GM12878 (cell line): Measurements from ENCODE around the gene MDN1. TPM values are rescaled to one million over a fixed set of nuclear protein-coding genes. Genes with fewer than 3 reads are reported as not detected.

Experiments
- ATAC-seq: fragments of 200-7000 bp; cut with Tn5 transposase; 3 replicates; pipeline ENCODE4 v1.9.1; 2020; ENCODE audit warnings: mild to moderate bottlenecking, moderate library complexity
- BruUV-seq: library from RNA; stranded (reverse); fragments of 400-500 nt; replicated peaks from 2 replicates; lab custom pipeline; 2021; lab: Mats Ljungman, UMichigan
- CTCF ChIA-PET: fragments of 300-600 bp; sonication (Branson Sonifier 250); formaldehyde crosslinking; extraction: SDS; loops from one replicate; lab custom pipeline; 2021; ENCODE audit warnings: inconsistent platforms; lab: Yijun Ruan, JAX
- POLR2A ChIA-PET: fragments of 350-600 bp; formaldehyde crosslinking; extraction: SDS; loops from one replicate; lab custom pipeline; 2021; ENCODE audit warnings: inconsistent platforms; lab: Charles Lee
- RAD21 ChIA-PET: fragments of 300-600 bp; sonication (Branson Sonifier 250); formaldehyde crosslinking; loops from one replicate; lab custom pipeline; 2023; ENCODE audit warnings: antibody characterized with exemption; ENCODE audit not compliant: unreplicated experiment; lab: Charles Lee
- SMC1A ChIA-PET: fragments of 300-600 bp; sonication (Branson Sonifier 250); formaldehyde crosslinking; loops from one replicate; lab custom pipeline; 2023; ENCODE audit not compliant: unreplicated experiment, uncharacterized antibody; lab: Charles Lee
- DNase-seq: peaks from one replicate; pipeline ENCODE4 v3.0.0-alpha.2; 2011; ENCODE audit warnings: low read depth, low spot score
- FAIRE-seq: peaks from 3 replicates; lab custom pipeline; 2011; peaks lifted over from hg19 to GRCh38; lab: Jason Lieb, UNC
- H2AFZ ChIP-seq: 2 replicates; pipeline ENCODE4 v1.6.0; 2011; ENCODE audit warnings: low read depth, low read length, control low read depth; ENCODE audit not compliant: control insufficient read depth
- H3K27ac ChIP-seq: 2 replicates; pipeline ENCODE4 v1.5.1; 2011; ENCODE audit warnings: control low read depth; ENCODE audit not compliant: control insufficient read depth, insufficient read depth
- H3K27me3 ChIP-seq, 2 experiments: replicated peaks in 1 of 2; 2 replicates each; pipeline versions ENCODE4 v1.6.0 to v1.6.1; 2011; ENCODE audit warnings: low read length in 1 of 2; ENCODE audit not compliant: control insufficient read depth in 2 of 2, insufficient read depth in 2 of 2
- H3K36me3 ChIP-seq, 2 experiments: 2 replicates each; pipeline ENCODE4 v1.5.1; 2011; ENCODE audit warnings: low read length in 1 of 2; ENCODE audit not compliant: control insufficient read depth in 2 of 2, insufficient read depth in 2 of 2
- H3K4me1 ChIP-seq: 2 replicates; pipeline ENCODE4 v1.6.1; 2011; ENCODE audit warnings: mild to moderate bottlenecking, low read length, moderate library complexity, mixed read lengths; ENCODE audit not compliant: control insufficient read depth, insufficient read depth
- H3K4me2 ChIP-seq: 2 replicates; pipeline ENCODE4 v1.6.0; 2011; ENCODE audit warnings: control low read depth; ENCODE audit not compliant: control insufficient read depth, insufficient read depth
- H3K4me3 ChIP-seq: fragments of 200-600 bp; sonication (generic); 2 replicates; pipeline ENCODE4 v1.5.1; 2016
- H3K79me2 ChIP-seq: 2 replicates; pipeline ENCODE4 v1.6.0; 2011; ENCODE audit warnings: low read length; ENCODE audit not compliant: control insufficient read depth, insufficient read depth
- H3K9ac ChIP-seq: 2 replicates; pipeline ENCODE4 v1.8.0; 2011; ENCODE audit warnings: low read length, control low read depth, mixed read lengths; ENCODE audit not compliant: control insufficient read depth, insufficient read depth
- H3K9me3 ChIP-seq: replicated peaks from 3 replicates; pipeline ENCODE4 v1.5.1; 2011; ENCODE audit warnings: mild to moderate bottlenecking, low read length; ENCODE audit not compliant: control insufficient read depth, insufficient read depth
- H4K20me1 ChIP-seq: 2 replicates; pipeline ENCODE4 v1.6.0; 2011; ENCODE audit not compliant: control insufficient read depth, insufficient read depth
- HCFC1 ChIP-seq: fragments of 150-350 bp; IDR thresholded peaks from 2 replicates; pipeline ENCODE4 v1.6.1; 2014; ENCODE audit warnings: low read length
- HDAC6 ChIP-seq: fragments of 200-600 bp; sonication (generic); IDR thresholded peaks from one replicate; pipeline ENCODE4 v1.8.0; 2017; ENCODE audit warnings: antibody characterized with exemption; ENCODE audit not compliant: unreplicated experiment
- KAT2A ChIP-seq: conservative IDR thresholded peaks from 2 replicates; pipeline ENCODE4 v1.6.1; 2011; ENCODE audit warnings: low read depth, low read length; ENCODE audit not compliant: control insufficient read depth
- NR2F1 ChIP-seq: fragments of 450-650 bp; conservative IDR thresholded peaks from 2 replicates; pipeline ENCODE4 v1.6.1; 2017; ENCODE audit warnings: mild to moderate bottlenecking
- PAX8 ChIP-seq: fragments of 450-650 bp; IDR thresholded peaks from 2 replicates; pipeline ENCODE4 v1.6.1; 2017; ENCODE audit warnings: mild to moderate bottlenecking, moderate library complexity
- RBBP5 ChIP-seq: fragments of 200-600 bp; sonication (generic); conservative IDR thresholded peaks from 2 replicates; pipeline ENCODE4 v1.6.1; 2016
- RCOR1 ChIP-seq: conservative IDR thresholded peaks from 2 replicates; pipeline ENCODE4 v1.6.1; 2012; ENCODE audit warnings: low read depth, low read length, improper control_type of control experiment
- TAF1 ChIP-seq: IDR thresholded peaks from 2 replicates; pipeline ENCODE4 v1.6.1; 2011; ENCODE audit warnings: mild to moderate bottlenecking, low read depth, low read length, borderline replicate concordance
- ZZZ3 ChIP-seq: IDR thresholded peaks from 2 replicates; pipeline ENCODE4 v1.6.1; 2011; ENCODE audit warnings: low read depth; ENCODE audit not compliant: control insufficient read depth, insufficient read length
- WGBS: methylation state at CpG from one replicate; pipeline ENCODE4 v1.1.6; 2016; ENCODE audit warnings: low lambda C conversion rate; ENCODE audit not compliant: insufficient replicate concordance, insufficient coverage; ENCODE audit errors: missing lambda C conversion rate; 5-methylcytosine and 5-hydroxymethylcytosine counted together
- in situ Hi-C: fragments of 300-500 bp; cut with MboI; formaldehyde crosslinking; loops from 9 replicates; pipeline ENCODE4 v1.14.3; 2018; ENCODE audit warnings: mixed read lengths
- intact Hi-C: fragments of 100-400 bp; cut with micrococcal nuclease; formaldehyde crosslinking; loops from one replicate; pipeline ENCODE4 v1.14.2; 2022; ENCODE audit not compliant: unreplicated experiment
- polyA plus RNA-seq, 11 experiments: library from polyadenylated mRNA; depleted of rRNA in 4 of 11; unstranded in 6 of 11; stranded (reverse) in 5 of 11; fragments of >200 nt; fragmentation: Nextera tagmentation in 4 of 11; fragmentation: Illumina TruSeq in 1 of 11; extraction: Ambion mirVana in 4 of 11; extraction: Trizol in 1 of 11; gene quantifications; 1 replicate in 1 of 11; 2 replicates in 10 of 11; pipeline versions ENCODE4 v1.2.1 to v1.2.3, GENCODE V29; 2011 to 2016; ENCODE audit warnings: inconsistent platforms in 2 of 11, missing spikeins in 2 of 11, low read depth in 1 of 11
- total RNA-seq, 4 experiments: library from RNA; depleted of rRNA in 3 of 4; stranded (reverse); fragments of >200 nt in 3 of 4; fragmentation: Illumina TruSeq in 1 of 4; extraction: Trizol in 1 of 4; gene quantifications; 2 replicates each; pipeline versions ENCODE4 v1.2.1 to v1.2.3, GENCODE V29; 2013 to 2021
- TF ChIP-seq, protein P1 (sequence below): fragments of 450-650 bp; IDR thresholded peaks from 2 replicates; pipeline ENCODE4 v1.6.1; 2018; ENCODE audit warnings: borderline replicate concordance, mild to moderate bottlenecking; ENCODE audit not compliant: partially characterized antibody
- TF ChIP-seq, protein P2 (sequence below): fragments of 450-650 bp; IDR thresholded peaks from 2 replicates; pipeline ENCODE4 v1.6.1; 2016; ENCODE audit warnings: mild to moderate bottlenecking
- TF ChIP-seq, protein P3 (sequence below): fragments of 450-650 bp; IDR thresholded peaks from 2 replicates; pipeline ENCODE4 v1.6.1; 2017; ENCODE audit warnings: mild to moderate bottlenecking, moderate library complexity

The MDN1 gene
- total and polyA plus RNA-seq, 10 of the 15 experiments (the other 5 are each of a cell fraction or from before 2014, with no cell fraction given): 14.3 to 50.1 (median 22.1) TPM

- no peak overlapping the region for H3K9ac ChIP-seq
- no peaks in the 10 kb centered on the region for H3K9me3 ChIP-seq
- no peak overlapping the region for H3K27ac ChIP-seq
- peaks cover 17% of the 10 kb centered on the region for H3K4me1 ChIP-seq
- no peak for DNase-seq
- no peaks in the 10 kb centered on the region; the same call in 1 of the 2 replicates for H3K79me2 ChIP-seq
- intact Hi-C loops (no loop called here), in situ Hi-C loops (no loop called here)
- H3K27me3 ChIP-seq: no peaks in the 10 kb centered on the region
- H2AFZ ChIP-seq: no peak overlapping the region
- H3K36me3 ChIP-seq: peaks cover 6 to 17% of the 10 kb centered on the region in 2 experiments
- H3K4me2 ChIP-seq: no peak overlapping the region
- POLR2A ChIA-PET: no interaction called here
- TF ChIP-seq RBBP5 (no peak), TAF1 (no peak), RCOR1 (no peak), ZZZ3 (no peak), KAT2A (no peak), PAX8 (no peak), HCFC1 (no peak), NR2F1 (no peak), HDAC6 (no peak)
- TF ChIP-seq, protein P1, sequence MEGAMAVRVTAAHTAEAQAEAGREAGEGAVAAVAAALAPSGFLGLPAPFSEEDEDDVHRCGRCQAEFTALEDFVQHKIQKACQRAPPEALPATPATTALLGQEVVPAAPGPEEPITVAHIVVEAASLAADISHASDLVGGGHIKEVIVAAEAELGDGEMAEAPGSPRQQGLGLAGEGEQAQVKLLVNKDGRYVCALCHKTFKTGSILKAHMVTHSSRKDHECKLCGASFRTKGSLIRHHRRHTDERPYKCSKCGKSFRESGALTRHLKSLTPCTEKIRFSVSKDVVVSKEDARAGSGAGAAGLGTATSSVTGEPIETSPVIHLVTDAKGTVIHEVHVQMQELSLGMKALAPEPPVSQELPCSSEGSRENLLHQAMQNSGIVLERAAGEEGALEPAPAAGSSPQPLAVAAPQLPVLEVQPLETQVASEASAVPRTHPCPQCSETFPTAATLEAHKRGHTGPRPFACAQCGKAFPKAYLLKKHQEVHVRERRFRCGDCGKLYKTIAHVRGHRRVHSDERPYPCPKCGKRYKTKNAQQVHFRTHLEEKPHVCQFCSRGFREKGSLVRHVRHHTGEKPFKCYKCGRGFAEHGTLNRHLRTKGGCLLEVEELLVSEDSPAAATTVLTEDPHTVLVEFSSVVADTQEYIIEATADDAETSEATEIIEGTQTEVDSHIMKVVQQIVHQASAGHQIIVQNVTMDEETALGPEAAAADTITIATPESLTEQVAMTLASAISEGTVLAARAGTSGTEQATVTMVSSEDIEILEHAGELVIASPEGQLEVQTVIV: no peak
- TF ChIP-seq, protein P2, sequence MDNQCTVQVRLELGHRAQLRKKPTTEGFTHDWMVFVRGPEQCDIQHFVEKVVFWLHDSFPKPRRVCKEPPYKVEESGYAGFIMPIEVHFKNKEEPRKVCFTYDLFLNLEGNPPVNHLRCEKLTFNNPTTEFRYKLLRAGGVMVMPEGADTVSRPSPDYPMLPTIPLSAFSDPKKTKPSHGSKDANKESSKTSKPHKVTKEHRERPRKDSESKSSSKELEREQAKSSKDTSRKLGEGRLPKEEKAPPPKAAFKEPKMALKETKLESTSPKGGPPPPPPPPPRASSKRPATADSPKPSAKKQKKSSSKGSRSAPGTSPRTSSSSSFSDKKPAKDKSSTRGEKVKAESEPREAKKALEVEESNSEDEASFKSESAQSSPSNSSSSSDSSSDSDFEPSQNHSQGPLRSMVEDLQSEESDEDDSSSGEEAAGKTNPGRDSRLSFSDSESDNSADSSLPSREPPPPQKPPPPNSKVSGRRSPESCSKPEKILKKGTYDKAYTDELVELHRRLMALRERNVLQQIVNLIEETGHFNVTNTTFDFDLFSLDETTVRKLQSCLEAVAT: no peak
- TF ChIP-seq, protein P3, sequence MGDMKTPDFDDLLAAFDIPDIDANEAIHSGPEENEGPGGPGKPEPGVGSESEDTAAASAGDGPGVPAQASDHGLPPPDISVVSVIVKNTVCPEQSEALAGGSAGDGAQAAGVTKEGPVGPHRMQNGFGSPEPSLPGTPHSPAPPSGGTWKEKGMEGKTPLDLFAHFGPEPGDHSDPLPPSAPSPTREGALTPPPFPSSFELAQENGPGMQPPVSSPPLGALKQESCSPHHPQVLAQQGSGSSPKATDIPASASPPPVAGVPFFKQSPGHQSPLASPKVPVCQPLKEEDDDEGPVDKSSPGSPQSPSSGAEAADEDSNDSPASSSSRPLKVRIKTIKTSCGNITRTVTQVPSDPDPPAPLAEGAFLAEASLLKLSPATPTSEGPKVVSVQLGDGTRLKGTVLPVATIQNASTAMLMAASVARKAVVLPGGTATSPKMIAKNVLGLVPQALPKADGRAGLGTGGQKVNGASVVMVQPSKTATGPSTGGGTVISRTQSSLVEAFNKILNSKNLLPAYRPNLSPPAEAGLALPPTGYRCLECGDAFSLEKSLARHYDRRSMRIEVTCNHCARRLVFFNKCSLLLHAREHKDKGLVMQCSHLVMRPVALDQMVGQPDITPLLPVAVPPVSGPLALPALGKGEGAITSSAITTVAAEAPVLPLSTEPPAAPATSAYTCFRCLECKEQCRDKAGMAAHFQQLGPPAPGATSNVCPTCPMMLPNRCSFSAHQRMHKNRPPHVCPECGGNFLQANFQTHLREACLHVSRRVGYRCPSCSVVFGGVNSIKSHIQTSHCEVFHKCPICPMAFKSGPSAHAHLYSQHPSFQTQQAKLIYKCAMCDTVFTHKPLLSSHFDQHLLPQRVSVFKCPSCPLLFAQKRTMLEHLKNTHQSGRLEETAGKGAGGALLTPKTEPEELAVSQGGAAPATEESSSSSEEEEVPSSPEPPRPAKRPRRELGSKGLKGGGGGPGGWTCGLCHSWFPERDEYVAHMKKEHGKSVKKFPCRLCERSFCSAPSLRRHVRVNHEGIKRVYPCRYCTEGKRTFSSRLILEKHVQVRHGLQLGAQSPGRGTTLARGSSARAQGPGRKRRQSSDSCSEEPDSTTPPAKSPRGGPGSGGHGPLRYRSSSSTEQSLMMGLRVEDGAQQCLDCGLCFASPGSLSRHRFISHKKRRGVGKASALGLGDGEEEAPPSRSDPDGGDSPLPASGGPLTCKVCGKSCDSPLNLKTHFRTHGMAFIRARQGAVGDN: no peak
- FAIRE-seq: no peak
- RAD21 ChIA-PET: no interaction called here
- no peaks in the 10 kb centered on the region for H4K20me1 ChIP-seq
- BruUV-seq: no TSS peak
- SMC1A ChIA-PET: interaction anchor here (0.7 kb wide), 1 partner anchor 23 kb away, joined by 3 read pairs; no protein-coding TSS in a partner anchor
- no peak overlapping the region for H3K4me3 ChIP-seq
- no peak for ATAC-seq
- WGBS: 77% methylated on average over 7 of the region's 7 CpGs
- CTCF ChIA-PET: no interaction called here
Measured at GRCh38 chr6:89797317-89797716, 22.3 kb downstream of the MDN1 start.
